ENCODE results near the gene PTPRN2. TPM values are rescaled to one million over a fixed set of nuclear protein-coding genes. Genes with fewer than 3 reads are reported as not detected.

Gene PTPRN2
- polyA plus RNA-seq, 1 donor from 2014 or later, result 1.6 TPM

DNA sequence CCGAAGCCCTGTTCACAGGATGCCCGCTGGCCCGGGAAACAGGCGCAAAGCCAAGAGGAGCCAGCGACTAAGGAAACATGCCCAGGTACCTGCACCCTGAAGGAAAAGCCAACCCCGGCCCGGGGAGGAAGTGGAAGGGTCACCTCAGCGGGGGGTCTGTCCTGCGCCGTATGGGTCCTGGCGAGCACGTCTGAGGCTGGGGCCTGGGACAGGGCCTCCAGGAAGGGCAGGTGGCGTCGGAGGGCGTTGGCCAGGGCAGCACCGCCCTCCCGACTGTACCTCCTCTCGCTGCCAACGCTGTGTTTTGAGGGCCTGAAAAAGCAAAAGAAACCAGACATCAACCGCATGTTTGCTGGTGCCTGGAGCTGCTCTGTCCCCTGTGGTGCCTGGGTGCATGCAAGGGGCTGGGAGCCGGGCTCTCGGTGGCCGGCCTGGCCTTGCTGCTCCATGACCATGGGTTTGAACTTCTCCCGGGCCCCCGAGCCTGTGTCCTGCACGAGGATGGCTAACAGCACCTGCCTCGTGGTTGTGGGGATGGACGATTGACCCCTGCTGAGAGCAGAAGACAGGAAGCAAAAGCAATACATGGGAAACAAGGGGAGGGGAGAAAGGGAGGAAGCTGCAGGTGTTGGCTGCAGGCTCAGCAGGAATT is 395.3 kb downstream of the PTPRN2 start:
- Mint-ChIP-seq H3K4me1 (peaks cover 0 to 2% (median 0%) of the 10 kb centered on the region in 3 donors), H3K36me3 (no peaks in the 10 kb centered on the region), H3K27ac (no peak overlapping the region), H3K4me3 (peak overlapping the region in 1 of 4 donors; percentile 43), H3K9me3 (peaks cover 2 to 16% (median 15%) of the 10 kb centered on the region in 3 donors), H3K27me3 (no peaks in the 10 kb centered on the region)

- no peak overlapping the region for H3K27ac Mint-ChIP-seq
- H3K36me3 Mint-ChIP-seq, result no peaks in the 10 kb centered on the region
- H3K9me3 Mint-ChIP-seq, result peaks cover 2 to 16% (median 15%) of the 10 kb centered on the region in 3 donors
- no peak overlapping the region for H3K4me3 Mint-ChIP-seq
- peaks cover 0 to 2% (median 0%) of the 10 kb centered on the region in 3 donors for H3K4me1 Mint-ChIP-seq
- no peaks in the 10 kb centered on the region for H3K27me3 Mint-ChIP-seq
These were observed 396.0 kb downstream of the PTPRN2 start for GRCh38 chr7:158191671-158192070.

GRCh38 chr7:158190756-158191155 is 396.9 kb downstream of the PTPRN2 start:
- H3K27me3 Mint-ChIP-seq, result no peaks in the 10 kb centered on the region
- no peak overlapping the region for H3K4me3 Mint-ChIP-seq
- H3K36me3 Mint-ChIP-seq, result no peaks in the 10 kb centered on the region
- H3K9me3 Mint-ChIP-seq, result peaks cover 2 to 13% (median 12%) of the 10 kb centered on the region in 3 donors
- H3K4me1 Mint-ChIP-seq, result peaks cover 0 to 2% (median 0%) of the 10 kb centered on the region in 3 donors
- no peak overlapping the region for H3K27ac Mint-ChIP-seq

GRCh38 chr7:158188676-158189075 is 398.9 kb downstream of the PTPRN2 start:
- H3K27ac Mint-ChIP-seq, result no peak overlapping the region
- no peak overlapping the region for H3K4me3 Mint-ChIP-seq
- no peaks in the 10 kb centered on the region for H3K36me3 Mint-ChIP-seq
- H3K9me3 Mint-ChIP-seq, result peaks cover 0 to 4% (median 3%) of the 10 kb centered on the region in 3 donors
- no peaks in the 10 kb centered on the region for H3K4me1 Mint-ChIP-seq
- no peaks in the 10 kb centered on the region for H3K27me3 Mint-ChIP-seq

GRCh38 chr7:158187694-158187994 is 400.0 kb downstream of the PTPRN2 start:
- Mint-ChIP-seq H3K27me3 (no peaks in the 10 kb centered on the region), H3K27ac (no peak overlapping the region), H3K36me3 (no peaks in the 10 kb centered on the region), H3K9me3 (peaks cover 0 to 4% (median 3%) of the 10 kb centered on the region in 3 donors), H3K4me3 (no peak overlapping the region), H3K4me1 (no peaks in the 10 kb centered on the region)

GRCh38 chr7:158186864-158187693 is 400.5 kb downstream of the PTPRN2 start:
- Mint-ChIP-seq H3K27me3 (no peaks in the 10 kb centered on the region), H3K27ac (no peak overlapping the region), H3K9me3 (peaks cover 0 to 4% (median 3%) of the 10 kb centered on the region in 3 donors), H3K4me1 (no peaks in the 10 kb centered on the region), H3K36me3 (no peaks in the 10 kb centered on the region), H3K4me3 (no peak overlapping the region)

- no peaks in the 10 kb centered on the region for H3K27me3 Mint-ChIP-seq
These were observed 401.2 kb downstream of the PTPRN2 start for GRCh38 chr7:158186406-158186805.

GRCh38 chr7:158185653-158186052 is 402.0 kb downstream of the PTPRN2 start:
- H3K36me3 Mint-ChIP-seq, result no peaks in the 10 kb centered on the region
- no peaks in the 10 kb centered on the region for H3K27me3 Mint-ChIP-seq
- no peak overlapping the region for H3K27ac Mint-ChIP-seq
- no peak overlapping the region for H3K4me3 Mint-ChIP-seq
- peaks cover 2 to 7% (median 3%) of the 10 kb centered on the region in 3 donors for H3K9me3 Mint-ChIP-seq
- no peaks in the 10 kb centered on the region for H3K4me1 Mint-ChIP-seq

More at GRCh38 chr7:158186406-158186805, 401.2 kb downstream of the PTPRN2 start:
- no peaks in the 10 kb centered on the region for H3K36me3 Mint-ChIP-seq
- H3K4me3 Mint-ChIP-seq, result no peak overlapping the region
- H3K27ac Mint-ChIP-seq, result no peak overlapping the region
- peaks cover 2 to 3% (median 3%) of the 10 kb centered on the region in 3 donors for H3K9me3 Mint-ChIP-seq
- H3K4me1 Mint-ChIP-seq, result no peaks in the 10 kb centered on the region

DNA sequence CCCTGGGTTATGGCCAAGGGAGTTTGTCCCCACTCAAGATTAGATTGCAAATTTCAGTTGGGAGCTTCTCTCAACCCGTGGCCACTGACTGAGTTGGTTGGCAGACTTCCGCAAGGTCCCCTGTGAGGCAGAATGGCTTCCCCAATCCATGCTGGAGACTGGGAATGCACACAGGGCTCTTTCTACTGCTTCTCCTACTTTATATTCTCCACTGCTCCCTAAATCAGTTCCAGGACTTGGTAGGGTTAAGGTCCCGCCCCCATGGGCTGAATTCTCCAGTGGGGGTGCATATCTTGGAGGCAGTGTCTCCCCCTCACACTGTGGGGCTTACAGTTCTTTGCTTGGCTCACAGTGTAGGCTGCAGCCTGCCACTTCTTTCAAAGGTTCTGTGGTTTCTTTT is 404.2 kb downstream of the PTPRN2 start:
- no peak overlapping the region for H3K27ac Mint-ChIP-seq
- H3K4me1 Mint-ChIP-seq, result no peaks in the 10 kb centered on the region
- H3K36me3 Mint-ChIP-seq, result no peaks in the 10 kb centered on the region
- H3K9me3 Mint-ChIP-seq, result peaks cover 3 to 7% (median 4%) of the 10 kb centered on the region in 3 donors
- H3K27me3 Mint-ChIP-seq, result no peaks in the 10 kb centered on the region
- H3K4me3 Mint-ChIP-seq, result no peak overlapping the region

DNA sequence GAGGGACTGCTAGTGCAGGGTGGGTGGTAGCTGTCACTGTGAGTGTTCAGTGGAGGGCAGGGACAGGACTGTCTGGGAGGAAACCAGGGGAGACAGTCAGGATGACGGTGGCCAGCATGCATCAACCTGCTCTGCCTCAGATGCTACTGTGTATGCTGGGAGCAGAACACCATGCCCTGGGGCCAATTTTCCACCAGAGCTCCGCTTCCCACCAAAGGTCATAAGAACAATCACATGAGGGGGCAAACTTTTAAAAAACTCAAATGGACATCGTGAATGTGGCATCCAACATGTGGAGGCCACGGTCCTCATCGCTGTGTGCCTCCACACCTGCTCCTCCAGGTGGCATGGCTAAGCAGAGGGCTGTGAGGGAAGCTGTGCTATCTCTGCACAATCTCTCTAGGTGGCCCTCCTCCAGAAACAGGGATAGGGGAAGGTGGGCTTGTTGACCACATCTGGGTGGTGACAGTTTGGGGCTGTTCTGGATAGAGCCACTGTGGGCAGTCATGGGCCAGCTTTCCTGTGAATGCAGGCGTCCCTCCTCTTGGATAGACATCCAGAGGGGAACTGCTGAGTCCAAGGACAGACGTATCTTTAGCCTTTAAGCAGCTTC is 411.0 kb downstream of the PTPRN2 start:
- Mint-ChIP-seq H3K4me1 (peaks cover 0 to 2% (median 0%) of the 10 kb centered on the region in 3 donors), H3K27ac (no peak overlapping the region), H3K4me3 (no peak overlapping the region), H3K27me3 (no peaks in the 10 kb centered on the region), H3K9me3 (peaks cover 14 to 24% (median 21%) of the 10 kb centered on the region in 3 donors), H3K36me3 (no peaks in the 10 kb centered on the region)

DNA sequence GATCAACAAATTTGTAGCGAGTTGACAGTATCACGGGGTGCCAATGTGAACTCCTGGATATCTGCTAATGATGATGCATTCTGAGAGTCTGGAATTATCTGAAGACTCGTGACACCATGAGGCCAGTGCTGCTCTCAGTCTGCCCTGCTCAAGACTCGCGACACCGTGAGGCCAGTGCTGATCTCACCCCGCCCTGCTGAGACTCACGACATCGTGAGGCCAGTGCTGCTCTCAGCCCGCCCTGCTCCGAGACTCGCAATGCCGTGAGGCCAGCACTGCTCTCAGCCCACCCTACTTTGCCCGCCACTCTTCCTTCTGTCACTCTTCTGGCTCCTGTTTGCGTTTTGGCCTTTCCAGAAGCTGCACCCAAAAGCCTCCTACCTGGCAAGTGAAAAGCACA is 411.8 kb downstream of the PTPRN2 start:
- H3K9me3 Mint-ChIP-seq, result peaks cover 14 to 24% (median 18%) of the 10 kb centered on the region in 3 donors
- H3K4me1 Mint-ChIP-seq, result peaks cover 0 to 2% (median 0%) of the 10 kb centered on the region in 3 donors
- no peaks in the 10 kb centered on the region for H3K36me3 Mint-ChIP-seq
- H3K27me3 Mint-ChIP-seq, result no peaks in the 10 kb centered on the region
- H3K4me3 Mint-ChIP-seq, result peak overlapping the region in 1 of 4 donors; percentile 21
- H3K27ac Mint-ChIP-seq, result no peak overlapping the region

GRCh38 chr7:158174947-158175346 is 412.7 kb downstream of the PTPRN2 start:
- Mint-ChIP-seq H3K4me1 (peaks cover 0 to 2% (median 0%) of the 10 kb centered on the region in 3 donors), H3K9me3 (peaks cover 14 to 21% (median 17%) of the 10 kb centered on the region in 3 donors), H3K27me3 (no peaks in the 10 kb centered on the region), H3K36me3 (no peaks in the 10 kb centered on the region), H3K27ac (peak overlapping the region in 1 of 3 donors; percentile 35), H3K4me3 (no peak overlapping the region)

GRCh38 chr7:158167373-158167772 is 420.2 kb downstream of the PTPRN2 start:
- H3K27ac Mint-ChIP-seq, result no peak overlapping the region
- no peak overlapping the region for H3K4me3 Mint-ChIP-seq
- H3K9me3 Mint-ChIP-seq, result peaks cover 1 to 11% (median 10%) of the 10 kb centered on the region in 3 donors
- no peaks in the 10 kb centered on the region for H3K27me3 Mint-ChIP-seq
- peaks cover 1% of the 10 kb centered on the region for H3K36me3 Mint-ChIP-seq
- H3K4me1 Mint-ChIP-seq, result no peaks in the 10 kb centered on the region

DNA sequence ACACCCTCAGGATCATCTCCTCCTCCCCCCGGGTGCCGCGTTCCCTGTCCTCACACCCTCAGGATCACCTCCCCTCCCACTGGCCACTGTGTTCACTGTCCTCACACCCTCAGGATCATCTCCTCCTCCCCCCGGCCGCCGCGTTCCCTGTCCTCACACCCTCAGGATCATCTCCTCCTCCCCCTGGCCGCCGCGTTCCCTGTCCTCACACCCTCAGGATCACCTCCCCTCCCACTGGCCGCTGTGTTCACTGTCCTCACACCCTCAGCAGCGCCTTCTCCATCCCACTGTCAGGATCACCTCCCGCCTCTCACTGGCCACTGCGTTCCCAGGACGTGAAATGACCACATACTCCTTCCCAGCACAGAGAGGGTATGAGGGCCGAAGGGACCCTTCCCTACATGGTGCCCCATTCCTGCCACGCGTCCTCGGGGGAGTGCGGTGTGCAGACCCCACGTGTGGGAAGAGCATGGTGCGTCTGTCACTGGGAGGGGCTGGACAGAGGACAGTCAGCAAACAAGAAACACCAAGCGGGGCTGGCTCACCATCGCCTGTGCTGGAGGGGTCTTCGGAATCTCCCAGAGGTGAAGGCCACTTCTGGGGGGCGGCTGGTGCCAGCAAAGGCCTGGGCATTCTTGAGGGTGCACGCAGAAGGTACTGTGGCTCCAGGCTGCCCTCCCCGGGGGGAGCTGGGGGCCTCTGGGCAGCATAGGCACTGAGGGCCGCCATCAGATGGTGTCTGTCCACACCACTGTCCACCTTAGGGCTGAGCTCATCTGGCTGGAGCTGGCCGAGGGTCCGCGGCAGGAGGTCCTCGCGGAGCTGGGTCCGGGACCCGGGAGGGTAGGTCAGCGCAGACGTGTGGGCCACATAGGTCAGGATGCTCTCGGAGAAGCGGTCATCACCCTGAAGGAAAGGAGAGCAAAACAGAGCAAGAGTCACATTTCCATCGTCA is 421.0 kb downstream of the PTPRN2 start:
- Mint-ChIP-seq H3K27me3 (no peaks in the 10 kb centered on the region), H3K9me3 (peaks cover 1 to 12% (median 10%) of the 10 kb centered on the region in 3 donors), H3K36me3 (peaks cover 1% of the 10 kb centered on the region), H3K4me1 (no peaks in the 10 kb centered on the region), H3K4me3 (no peak overlapping the region), H3K27ac (no peak overlapping the region)
